GM12865 (cell line): ENCODE data around the gene UBQLN1.
A peak's percentile ranks its signal among the peaks of the same experiment; 100 is the strongest.

ENCODE experiments used
- DNase-seq: peaks from one replicate; pipeline ENCODE4 v3.0.0; 2010; ENCODE audit warnings: low read depth
- H3K4me3 ChIP-seq: 2 replicates; pipeline ENCODE4 v1.5.1; 2011; ENCODE audit warnings: mild to moderate bottlenecking, low read depth, low read length, control low read depth
- CTCF ChIP-seq: IDR thresholded peaks from 2 replicates; pipeline ENCODE4 v1.5.1; 2011; ENCODE audit warnings: low read length, control low read depth, low read depth, inconsistent platforms; ENCODE audit not compliant: insufficient read depth; ENCODE audit errors: missing control alignments

UBQLN1 gene

GRCh38 chr9:83722726-83723495, 15.2 kb upstream of the UBQLN1 start:
- no peak for TF ChIP-seq CTCF
- H3K4me3 ChIP-seq, result no peak overlapping the region
- no peak for DNase-seq

GRCh38 chr9:83721509-83721908, 13.8 kb upstream of the UBQLN1 start:
- H3K4me3 ChIP-seq, result no peak overlapping the region
- no peak for DNase-seq
- TF ChIP-seq CTCF, result no peak

DNA sequence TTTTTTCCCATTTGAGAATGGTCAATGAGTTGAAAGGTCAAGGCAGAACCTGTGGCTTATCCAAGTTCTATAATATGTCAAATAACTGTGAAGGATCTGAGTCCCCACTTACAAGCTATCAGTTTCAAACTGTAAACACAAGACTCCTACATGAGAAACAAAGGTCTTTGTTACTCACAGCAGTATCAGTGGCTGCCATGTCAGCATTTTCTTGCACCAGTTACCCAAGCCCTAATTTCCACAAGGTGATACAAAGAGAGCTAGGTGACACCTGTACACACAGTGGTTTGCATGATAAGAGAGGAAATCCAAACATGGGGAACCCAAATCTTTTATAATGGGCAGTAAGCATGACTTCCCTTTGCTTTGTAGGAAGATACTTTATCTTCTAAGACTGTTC, 8.0 kb upstream of the UBQLN1 start:
- TF ChIP-seq CTCF, result no peak
- no peak for DNase-seq
- H3K4me3 ChIP-seq, result no peak overlapping the region

DNA sequence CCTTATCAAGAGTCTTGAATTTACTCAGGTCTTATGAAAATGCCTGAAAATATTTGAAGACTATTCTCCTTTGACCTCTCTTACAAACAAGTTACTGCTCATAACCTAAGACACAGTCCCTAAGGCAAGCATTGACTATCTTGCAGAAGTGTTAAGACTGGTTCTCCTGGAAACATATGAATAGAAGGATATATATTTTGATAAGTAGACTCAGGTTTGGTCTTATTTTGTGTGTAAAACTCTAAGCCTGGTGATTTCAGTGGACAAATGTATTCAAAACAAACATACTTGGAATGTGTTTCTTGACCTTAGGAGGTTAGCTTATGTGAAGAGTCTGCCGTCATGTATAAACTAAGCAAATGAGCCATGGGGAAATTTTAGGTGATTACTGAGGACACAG, 7.5 kb upstream of the UBQLN1 start:
- TF ChIP-seq CTCF, result no peak
- H3K4me3 ChIP-seq, result no peak overlapping the region
- DNase-seq, result no peak

- no peak overlapping the region for H3K4me3 ChIP-seq
- DNase-seq, result peak; percentile 43
- TF ChIP-seq CTCF, result peak; percentile 36
These were observed 6.6 kb upstream of the UBQLN1 start for GRCh38 chr9:83714329-83714728.

DNA sequence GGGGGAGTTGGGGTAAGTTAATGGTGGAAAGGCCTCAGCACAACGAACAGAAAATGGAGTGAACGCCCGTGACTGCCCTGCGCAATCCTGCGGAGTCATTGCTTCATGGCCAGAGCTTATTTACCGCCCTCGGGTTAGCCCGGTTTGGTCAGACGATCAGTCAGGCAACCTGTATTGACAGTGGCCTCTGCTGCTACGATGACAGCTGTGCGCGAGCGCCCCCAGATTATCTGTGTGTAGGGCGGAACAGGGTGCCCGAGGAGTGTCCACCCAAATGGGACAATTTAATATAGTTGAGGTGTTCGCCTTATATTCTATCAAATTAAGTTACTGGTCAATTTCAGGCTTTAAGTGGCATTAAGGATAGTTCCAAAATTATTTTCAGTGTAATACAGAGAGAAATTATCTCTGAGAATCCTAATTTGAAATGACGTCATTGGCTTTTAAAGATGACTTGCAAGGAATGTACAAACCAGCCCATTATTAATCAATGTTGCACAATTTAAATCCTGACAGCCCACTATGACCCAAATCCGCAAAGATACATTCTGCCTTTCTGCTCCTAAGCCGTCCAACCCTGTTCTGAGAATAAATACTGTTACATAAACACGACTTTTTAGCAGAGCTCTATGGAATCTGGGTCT, 879 bp upstream of the UBQLN1 start:
- peak; percentile 81 for DNase-seq
- peak; percentile 43 for TF ChIP-seq CTCF
- H3K4me3 ChIP-seq, result peak overlapping the region; percentile 72

- DNase-seq, result no peak
- no peak for TF ChIP-seq CTCF
- peak overlapping the region; percentile 72 for H3K4me3 ChIP-seq
These were observed 315 bp downstream of the UBQLN1 start for GRCh38 chr9:83707518-83707767.
